PC-9 (cell line): ENCODE measurements around the gene MFAP2. TPM values are rescaled to one million over a fixed set of nuclear protein-coding genes. Genes with fewer than 3 reads are reported as not detected.
"Not testable (repeated sequence)": the region's sequence is repeated elsewhere in the genome, so short reads cannot be mapped to it uniquely, and the experiment has no call there.

Source experiments
- BruUV-seq: library from RNA; stranded (reverse); fragments of 400-500 nt; replicated peaks from 2 replicates; lab custom pipeline; 2021; lab: Mats Ljungman, UMichigan
- CTCF ChIA-PET: fragments of 300-600 bp; sonication (Branson Sonifier 250); formaldehyde crosslinking; loops from one replicate; lab custom pipeline; 2022; ENCODE audit warnings: antibody characterized with exemption; lab: Charles Lee
- POLR2A ChIA-PET: fragments of 300-600 bp; sonication (Branson Sonifier 250); formaldehyde crosslinking; loops from one replicate; lab custom pipeline; 2022; ENCODE audit warnings: antibody characterized with exemption; ENCODE audit not compliant: unreplicated experiment; lab: Charles Lee
- DNase-seq, 2 experiments: peaks; one replicate each; pipeline versions ENCODE4 v3.0.0 to v3.0.0-alpha.2; 2015 to 2022; ENCODE audit warnings: mixed read lengths in 1 of 2
- H2AFZ ChIP-seq: fragments of 200-600 bp; sonication (generic); 2 replicates; pipeline ENCODE4 v1.8.1; 2017; ENCODE audit warnings: antibody characterized with exemption
- H3F3A ChIP-seq: fragments of 200-600 bp; sonication (generic); 2 replicates; pipeline ENCODE4 v1.8.1; 2017; ENCODE audit warnings: antibody characterized with exemption, mild to moderate bottlenecking, low read depth; ENCODE audit not compliant: insufficient read depth
- H3K27ac ChIP-seq: fragments of 200-600 bp; sonication (generic); 2 replicates; pipeline ENCODE4 v1.6.1; 2016; ENCODE audit warnings: mixed run types
- H3K27me3 ChIP-seq: fragments of 200-600 bp; sonication (generic); 2 replicates; pipeline ENCODE4 v1.6.1; 2016; ENCODE audit warnings: low read depth, mixed run types; ENCODE audit not compliant: insufficient read depth
- H3K36me3 ChIP-seq: fragments of 200-600 bp; sonication (generic); 2 replicates; pipeline ENCODE4 v1.6.1; 2016; ENCODE audit warnings: low read depth, mixed run types
- H3K4me1 ChIP-seq: fragments of 200-600 bp; sonication (generic); replicated peaks from 2 replicates; pipeline ENCODE4 v1.6.1; 2016; ENCODE audit warnings: mixed run types; ENCODE audit not compliant: insufficient read depth
- H3K4me2 ChIP-seq: fragments of 200-600 bp; sonication (generic); 2 replicates; pipeline ENCODE4 v1.6.1; 2017; ENCODE audit warnings: mixed run types
- H3K4me3 ChIP-seq: fragments of 200-600 bp; sonication (generic); 2 replicates; pipeline ENCODE4 v1.6.1; 2016; ENCODE audit warnings: mixed run types
- H3K79me2 ChIP-seq: fragments of 200-600 bp; sonication (generic); 2 replicates; pipeline ENCODE4 v1.6.1; 2017; ENCODE audit warnings: low read depth, mixed run types
- H3K9me2 ChIP-seq: fragments of 200-600 bp; sonication (generic); 2 replicates; pipeline ENCODE4 v1.8.1; 2017; ENCODE audit warnings: mild to moderate bottlenecking; ENCODE audit not compliant: insufficient read depth
- H3K9me3 ChIP-seq: fragments of 200-600 bp; sonication (generic); 2 replicates; pipeline ENCODE4 v1.8.1; 2016; ENCODE audit warnings: low read depth; ENCODE audit not compliant: insufficient read depth
- H4K20me1 ChIP-seq: fragments of 200-600 bp; sonication (generic); 2 replicates; pipeline ENCODE4 v1.8.1; 2017; ENCODE audit not compliant: insufficient read depth
- CTCF ChIP-seq: fragments of 200-600 bp; sonication (generic); conservative IDR thresholded peaks from 2 replicates; pipeline ENCODE4 v1.6.1; 2017; ENCODE audit warnings: mixed run types, antibody characterized with exemption, mild to moderate bottlenecking, moderate library complexity
- EZH2 ChIP-seq: fragments of 200-600 bp; sonication (generic); IDR thresholded peaks from 2 replicates; pipeline ENCODE4 v1.8.0; 2017; ENCODE audit warnings: antibody characterized with exemption, low read depth
- intact Hi-C: fragments of 100-400 bp; cut with micrococcal nuclease; formaldehyde crosslinking; loops from one replicate; pipeline ENCODE4 v1.10.0; 2022; ENCODE audit not compliant: unreplicated experiment
- total RNA-seq: library from RNA; stranded (reverse); gene quantifications from 2 replicates; pipeline ENCODE4 v1.2.3, GENCODE V29; 2021

MFAP2 gene
- total RNA-seq, 1 experiment from 2014 or later = 6.3 TPM

DNA sequence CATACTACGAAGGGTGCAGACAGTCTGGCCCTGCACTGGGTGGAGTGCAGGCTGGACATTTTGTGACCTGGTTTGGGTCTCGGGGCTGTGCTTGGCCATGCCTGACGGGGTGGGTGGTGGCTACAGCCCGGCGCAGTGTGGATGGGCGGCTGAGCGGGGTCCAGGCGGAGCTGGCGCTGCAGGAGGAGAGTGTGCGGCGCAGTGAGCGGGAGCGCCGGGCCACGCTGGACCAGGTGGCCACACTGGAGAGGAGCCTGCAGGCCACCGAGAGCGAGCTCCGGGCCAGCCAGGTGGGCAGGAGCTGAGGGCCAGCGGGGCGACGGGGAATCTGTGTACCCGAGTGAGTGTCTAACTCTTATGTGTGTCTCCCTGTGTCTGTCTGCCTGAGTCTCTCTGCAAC is 14.1 kb downstream of the MFAP2 start:
- H3K4me3 ChIP-seq = no peak overlapping the region
- H2AFZ ChIP-seq = no peak overlapping the region
- peaks cover 3% of the 10 kb centered on the region; the same call in 1 of the 2 replicates for H3F3A ChIP-seq
- H3K36me3 ChIP-seq = no peaks in the 10 kb centered on the region
- intact Hi-C loops = no loop called here
- H3K4me1 ChIP-seq = no peaks in the 10 kb centered on the region
- no peaks in the 10 kb centered on the region for H3K27me3 ChIP-seq
- no peaks in the 10 kb centered on the region for H4K20me1 ChIP-seq
- no peak overlapping the region for H3K27ac ChIP-seq
- CTCF ChIA-PET = no interaction called here
- POLR2A ChIA-PET = no interaction called here
- no peaks in the 10 kb centered on the region for H3K9me2 ChIP-seq
- TF ChIP-seq EZH2 (no peak), CTCF (no peak)
- H3K4me2 ChIP-seq = no peak overlapping the region
- H3K9me3 ChIP-seq = no peaks in the 10 kb centered on the region
- BruUV-seq = no TSS peak
- H3K79me2 ChIP-seq = no peaks in the 10 kb centered on the region
- DNase-seq = no peak

DNA sequence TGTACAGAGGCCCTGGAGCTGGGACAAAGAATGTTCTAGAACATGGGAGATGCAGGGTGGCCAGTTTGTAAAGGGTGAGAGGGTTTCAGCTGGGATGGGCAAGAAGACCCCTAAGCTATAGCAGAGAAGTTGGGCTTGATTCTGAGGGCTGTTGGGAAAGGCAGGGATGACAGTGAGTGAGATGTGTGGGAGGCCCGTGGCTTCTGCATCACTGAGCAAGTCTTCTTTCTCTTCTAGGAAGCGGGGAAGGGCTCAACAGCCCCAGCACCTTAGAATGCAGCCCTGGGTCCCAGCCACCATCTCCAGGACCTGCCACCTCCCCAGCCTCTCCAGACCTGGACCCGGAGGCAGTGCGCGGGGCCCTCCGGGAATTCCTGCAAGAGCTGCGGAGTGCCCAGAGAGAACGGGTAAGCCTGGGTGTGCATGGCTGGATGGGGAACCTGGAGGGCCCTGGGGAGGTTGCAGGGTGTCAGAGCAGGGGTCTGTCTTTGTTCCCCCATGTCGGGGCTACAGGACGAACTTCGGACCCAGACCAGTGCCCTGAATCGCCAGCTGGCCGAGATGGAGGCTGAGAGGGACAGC is 14.8 kb downstream of the MFAP2 start:
- no TSS peak for BruUV-seq
- H3K27me3 ChIP-seq = no peaks in the 10 kb centered on the region
- no peak overlapping the region for H3K27ac ChIP-seq

GRCh38 chr1:16964169-16964568 is 16.3 kb downstream of the MFAP2 start:
- H2AFZ ChIP-seq, H3K4me2 ChIP-seq, H3K79me2 ChIP-seq, DNase-seq, H3K9me2 ChIP-seq, H4K20me1 ChIP-seq, H3K9me3 ChIP-seq, CTCF ChIA-PET, H3K27ac ChIP-seq, H3K4me3 ChIP-seq, POLR2A ChIA-PET, H3K27me3 ChIP-seq, H3K4me1 ChIP-seq, H3F3A ChIP-seq, H3K36me3 ChIP-seq, intact Hi-C loops, BruUV-seq: not testable (repeated sequence)

More for the DNA sequence above, 14.8 kb downstream of the MFAP2 start:
- Histone ChIP-seq H3K4me1 (no peaks in the 10 kb centered on the region), H3K9me3 (no peaks in the 10 kb centered on the region), H3K9me2 (no peaks in the 10 kb centered on the region), H3K4me2 (no peak overlapping the region), H3K79me2 (no peaks in the 10 kb centered on the region), H3F3A (peaks cover 3% of the 10 kb centered on the region; the same call in 1 of the 2 replicates), H2AFZ (no peak overlapping the region), H3K4me3 (no peak overlapping the region), H4K20me1 (no peaks in the 10 kb centered on the region), H3K36me3 (no peaks in the 10 kb centered on the region)
- ChIA-PET POLR2A (no interaction called here), CTCF (no interaction called here)
- no peak for DNase-seq
- intact Hi-C loops = no loop called here
- TF ChIP-seq EZH2 (no peak), CTCF (no peak)
